ENCODE results near the gene GBF1. TPM values are rescaled to one million over a fixed set of nuclear protein-coding genes. Genes with fewer than 3 reads are reported as not detected.

Gene GBF1
- total and polyA plus RNA-seq, 2 donors (not counting 1 experiment from before 2014, with no cell fraction given): 20.8 to 39.3 TPM

DNA sequence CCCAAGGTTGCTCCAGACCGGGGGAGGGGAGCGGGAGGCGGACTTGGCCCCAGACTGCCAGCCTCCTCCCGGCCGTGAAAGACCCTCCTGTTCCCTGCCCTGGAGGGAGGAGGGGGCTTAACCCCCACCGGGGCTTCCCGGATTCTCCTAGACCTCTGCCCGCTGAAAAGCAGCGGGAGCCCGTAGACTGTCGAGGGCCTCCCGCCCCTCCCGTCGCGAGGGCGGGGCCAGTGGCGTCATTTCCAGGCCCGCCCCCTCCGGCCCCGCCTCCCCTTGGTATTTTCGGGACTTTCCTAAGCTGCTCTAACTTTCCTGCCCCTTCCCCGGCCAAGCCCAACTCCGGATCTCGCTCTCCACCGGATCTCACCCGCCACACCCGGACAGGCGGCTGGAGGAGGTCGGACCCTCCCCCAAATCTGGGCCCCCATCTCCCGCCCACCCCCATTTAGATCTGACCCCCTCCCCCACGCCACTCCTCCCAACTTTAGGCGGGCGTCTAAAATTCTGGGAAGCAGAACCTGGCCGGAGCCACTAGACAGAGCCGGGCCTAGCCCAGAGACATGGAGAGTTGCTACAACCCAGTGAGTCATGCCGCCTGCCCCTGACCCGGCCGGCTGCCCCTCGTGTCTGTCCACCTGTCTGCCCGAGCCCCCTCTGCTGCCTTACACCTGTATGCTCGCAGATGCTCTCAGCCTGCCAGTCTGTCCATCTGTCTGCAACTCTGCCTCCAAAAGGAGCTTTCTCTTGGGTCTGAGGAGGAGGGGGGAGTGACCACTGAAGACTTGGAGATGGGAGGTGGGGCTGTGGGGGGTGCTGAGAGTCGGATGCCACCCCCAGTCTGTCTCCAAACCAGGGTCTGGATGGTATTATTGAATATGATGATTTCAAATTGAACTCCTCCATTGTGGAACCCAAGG lies 150.3 kb downstream of the GBF1 start, which contains the start of gene NFKB2:
NFKB2 (plus strand) TSS at position 306 of the 917 bp plus-strand sequence; CDS start at position 561, 255 bp downstream.
- Histone ChIP-seq H3K4me2 (replicated peaks; ENCODE audit: low read depth, low read length, poor library complexity, severe bottlenecking) (peak within 1 kb of the TSS; percentile 99), H3K9ac (ENCODE audit: low read length) (peak within 1 kb of the TSS; percentile 96), H3K4me3 (ENCODE audit: control extremely low read depth in 1 of 5, extremely low read depth in 1 of 5, insufficient read depth in 1 of 5, low read depth in 2 of 5, low read length in 4 of 5) (peak within 1 kb of the TSS; percentile 86 to 100 (median 99)), H3K4me1 (ENCODE audit: control insufficient read depth in 2 of 2, insufficient read depth in 2 of 2, low read length in 2 of 2) (peaks cover 40 to 56% of the 10 kb centered on the region in 2 donors), H2AFZ (ENCODE audit: insufficient read depth, low read depth, low read length, poor library complexity, severe bottlenecking) (no peak within 1 kb of the TSS), H3K27ac (ENCODE audit: low read length in 2 of 2) (peak within 1 kb of the TSS; percentile 98 to 100), H3K36me3 (replicated peaks in 1 of 2; ENCODE audit: control extremely low read depth in 1 of 2, control insufficient read depth in 1 of 2, extremely low read depth in 1 of 2, insufficient read depth in 2 of 2, low read length in 1 of 2) (peaks cover 0 to 35% of the 10 kb centered on the region in 2 experiments), H3K27me3 (replicated peaks in 1 of 4; ENCODE audit: control extremely low read depth in 1 of 4, control insufficient read depth in 3 of 4, insufficient read depth in 4 of 4, low read length in 3 of 4) (no peaks in the 10 kb centered on the region), H3K9me3 (ENCODE audit: control extremely low read depth in 1 of 3, control insufficient read depth in 2 of 3, insufficient read depth in 1 of 3, low read length in 2 of 3) (no peaks in the 10 kb centered on the region), H4K20me1 (ENCODE audit: control insufficient read depth, insufficient read depth, low read length, poor library complexity, severe bottlenecking) (peaks cover 55% of the 10 kb centered on the region), H3K79me2 (ENCODE audit: control insufficient read depth, insufficient read depth, low read length) (peaks cover 52% of the 10 kb centered on the region)
- under 1% methylated on average over 36 of the region's 42 CpGs for WGBS (ENCODE audit: insufficient coverage)
- Mint-ChIP-seq H3K27me3 (no peaks in the 10 kb centered on the region), H3K27ac (peak within 1 kb of the TSS; percentile 99), H3K4me1 (peaks cover 52% of the 10 kb centered on the region), H3K9me3 (ENCODE audit: insufficient read depth) (no peaks in the 10 kb centered on the region), H3K4me3 (peak within 1 kb of the TSS; percentile 95)
- no peak for TF ChIP-seq EZH2 (IDR thresholded peaks at IDR 0.05; ENCODE audit: borderline replicate concordance, insufficient read depth, low read depth, low read length, poor library complexity, severe bottlenecking)
- TF ChIP-seq, protein P1, sequence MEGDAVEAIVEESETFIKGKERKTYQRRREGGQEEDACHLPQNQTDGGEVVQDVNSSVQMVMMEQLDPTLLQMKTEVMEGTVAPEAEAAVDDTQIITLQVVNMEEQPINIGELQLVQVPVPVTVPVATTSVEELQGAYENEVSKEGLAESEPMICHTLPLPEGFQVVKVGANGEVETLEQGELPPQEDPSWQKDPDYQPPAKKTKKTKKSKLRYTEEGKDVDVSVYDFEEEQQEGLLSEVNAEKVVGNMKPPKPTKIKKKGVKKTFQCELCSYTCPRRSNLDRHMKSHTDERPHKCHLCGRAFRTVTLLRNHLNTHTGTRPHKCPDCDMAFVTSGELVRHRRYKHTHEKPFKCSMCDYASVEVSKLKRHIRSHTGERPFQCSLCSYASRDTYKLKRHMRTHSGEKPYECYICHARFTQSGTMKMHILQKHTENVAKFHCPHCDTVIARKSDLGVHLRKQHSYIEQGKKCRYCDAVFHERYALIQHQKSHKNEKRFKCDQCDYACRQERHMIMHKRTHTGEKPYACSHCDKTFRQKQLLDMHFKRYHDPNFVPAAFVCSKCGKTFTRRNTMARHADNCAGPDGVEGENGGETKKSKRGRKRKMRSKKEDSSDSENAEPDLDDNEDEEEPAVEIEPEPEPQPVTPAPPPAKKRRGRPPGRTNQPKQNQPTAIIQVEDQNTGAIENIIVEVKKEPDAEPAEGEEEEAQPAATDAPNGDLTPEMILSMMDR (IDR thresholded peaks at IDR 0.05): no peak
- POLR2A ChIA-PET: interaction anchor here (0.6 to 3.7 kb wide), 19 partner anchors 9 to 1942 kb away, joined by 3 to 38 read pairs (median 6); partner anchors contain the start of genes ACTR1A, C10orf95, CUEDC2 and FBXL15
- CTCF ChIA-PET: interaction anchor here (0.8 to 8.8 kb wide), 10 partner anchors 10 to 165 kb away, joined by 3 to 108 read pairs (median 16); partner anchors contain the start of genes ACTR1A, C10orf95, CUEDC2 and FBXL15
- intact Hi-C loops (cut with micrococcal nuclease): loop anchor here (1.0 to 2.0 kb wide), 3 partner anchors 167 to 251 kb away; partner anchors contain the start of gene NOLC1
- DNase-seq (peak; percentile 97), ATAC-seq (ENCODE audit: low read depth) (peak; percentile 35)
